Stimulated activated memory B cell treated with anti-CD40 and anti-IgM and Interleukin-4, amounts not matched to agents 10 μg/mL and 1 μg/mL and 100 μg/mL, for 72 hours (primary cell): ENCODE data around the gene PPM1A.
A peak's percentile ranks its signal among the peaks of the same experiment; 100 is the strongest.
"Not testable (repeated sequence)": the region's sequence is repeated elsewhere in the genome, so short reads cannot be mapped to it uniquely, and the experiment has no call there.

ENCODE experiments used
- ATAC-seq: fragments of 150-1000 bp; cut with Tn5 transposase; 2 replicates; pipeline ENCODE4 v1.10.0; 2021
- H3K27ac Mint-ChIP-seq: one replicate; pipeline ENCODE4 v1.8.0; 2022; ENCODE audit warnings: mild to moderate bottlenecking, mixed read lengths
- H3K27me3 Mint-ChIP-seq: one replicate; pipeline ENCODE4 v1.8.0; 2022; ENCODE audit warnings: mixed read lengths
- H3K36me3 Mint-ChIP-seq: one replicate; pipeline ENCODE4 v1.8.0; 2022; ENCODE audit warnings: mixed read lengths
- H3K4me1 Mint-ChIP-seq: one replicate; pipeline ENCODE4 v1.8.0; 2022; ENCODE audit warnings: mixed read lengths
- H3K4me3 Mint-ChIP-seq: one replicate; pipeline ENCODE4 v1.8.0; 2022; ENCODE audit warnings: mild to moderate bottlenecking, moderate library complexity, mixed read lengths
- H3K9me3 Mint-ChIP-seq: one replicate; pipeline ENCODE4 v1.8.0; 2022; ENCODE audit warnings: mixed read lengths

Gene PPM1A

DNA sequence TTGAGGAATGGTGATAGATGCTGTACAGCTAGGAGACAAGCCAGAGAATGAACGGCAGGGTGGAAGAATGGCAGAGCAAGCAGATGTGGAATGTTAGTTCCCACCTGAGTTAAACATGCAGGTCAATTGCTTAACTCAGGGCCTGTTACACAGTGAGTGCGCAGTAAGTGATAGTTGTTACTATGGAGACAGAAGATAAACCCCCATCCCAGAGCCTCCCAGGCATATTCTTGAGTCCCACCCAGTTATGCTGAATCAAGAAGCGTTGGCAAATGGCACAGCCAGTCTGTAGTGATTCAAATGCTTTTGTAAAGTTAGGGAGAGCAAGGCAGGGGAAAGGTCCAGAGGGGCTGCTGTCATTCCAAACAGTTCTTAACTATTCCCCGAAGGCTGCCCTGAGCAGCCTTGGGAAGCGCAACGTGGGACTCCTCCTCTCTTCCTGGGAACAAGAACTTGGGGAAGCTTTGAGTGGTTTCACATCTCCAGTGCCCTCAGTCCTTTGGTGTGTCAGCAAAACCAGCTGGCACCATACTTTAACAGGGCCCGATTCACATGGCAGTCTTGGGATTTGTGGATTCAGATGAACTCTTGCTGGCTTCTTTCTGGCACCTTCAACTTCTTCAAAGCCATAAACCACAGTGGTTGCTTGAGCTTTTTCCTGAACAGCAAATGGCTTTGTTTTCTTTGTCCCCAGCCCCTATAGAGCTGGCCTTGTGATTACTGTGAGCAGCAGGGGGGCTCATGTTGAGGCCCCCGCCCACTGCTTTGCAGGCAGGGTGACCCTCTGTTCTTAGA, 66.4 kb downstream of the PPM1A start:
- Mint-ChIP-seq H3K27ac (no peak overlapping the region), H3K36me3 (no peaks in the 10 kb centered on the region), H3K27me3 (peaks cover 48% of the 10 kb centered on the region), H3K4me3 (no peak overlapping the region), H3K9me3 (no peaks in the 10 kb centered on the region), H3K4me1 (no peaks in the 10 kb centered on the region)
- ATAC-seq: no peak

DNA sequence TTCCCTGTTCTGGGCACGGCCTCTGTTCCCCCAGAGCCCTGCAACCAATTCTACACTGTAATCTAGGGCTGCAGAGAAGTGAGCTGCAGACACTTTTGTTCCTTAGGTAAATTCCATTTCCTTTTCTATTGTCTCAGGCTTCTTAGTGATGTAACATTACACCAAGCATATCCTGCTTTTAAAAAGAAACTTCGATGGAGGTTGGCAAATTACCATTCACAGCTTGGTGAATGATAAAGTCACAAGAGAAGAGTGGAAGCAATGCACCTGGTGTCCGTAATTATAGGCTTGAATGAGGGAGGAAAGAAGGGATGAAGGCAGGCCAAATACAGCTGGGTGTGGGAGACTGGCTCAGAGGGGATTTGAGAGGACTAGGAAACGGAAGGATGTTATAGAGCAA, 68.6 kb downstream of the PPM1A start:
- Mint-ChIP-seq H3K4me1 (no peaks in the 10 kb centered on the region), H3K9me3 (peaks cover 3% of the 10 kb centered on the region), H3K4me3 (no peak overlapping the region), H3K27ac (no peak overlapping the region), H3K27me3 (peaks cover 32% of the 10 kb centered on the region), H3K36me3 (no peaks in the 10 kb centered on the region)
- no peak for ATAC-seq

DNA sequence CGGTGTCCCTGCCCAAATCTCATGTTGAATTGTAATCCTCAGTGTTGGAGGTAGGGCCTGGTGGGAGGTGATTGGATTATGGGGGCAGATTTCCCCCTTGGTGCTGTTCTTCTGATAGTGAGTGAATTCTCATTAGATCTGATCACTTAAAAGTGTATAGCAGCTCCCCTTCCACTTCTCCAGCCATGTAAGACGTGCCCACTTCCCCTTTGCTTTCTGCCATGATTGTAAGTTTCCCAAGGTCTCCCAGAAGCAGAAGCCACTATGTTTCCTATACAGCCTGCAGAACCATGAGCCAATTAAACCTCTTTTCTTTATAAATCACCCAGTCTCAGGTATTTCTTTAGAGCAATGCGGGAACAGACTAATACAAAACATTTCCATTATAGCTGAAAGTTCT, 71.8 kb downstream of the PPM1A start:
- not testable (repeated sequence) for H3K4me1 Mint-ChIP-seq, H3K36me3 Mint-ChIP-seq, H3K27ac Mint-ChIP-seq, ATAC-seq, H3K27me3 Mint-ChIP-seq, H3K9me3 Mint-ChIP-seq, H3K4me3 Mint-ChIP-seq

DNA sequence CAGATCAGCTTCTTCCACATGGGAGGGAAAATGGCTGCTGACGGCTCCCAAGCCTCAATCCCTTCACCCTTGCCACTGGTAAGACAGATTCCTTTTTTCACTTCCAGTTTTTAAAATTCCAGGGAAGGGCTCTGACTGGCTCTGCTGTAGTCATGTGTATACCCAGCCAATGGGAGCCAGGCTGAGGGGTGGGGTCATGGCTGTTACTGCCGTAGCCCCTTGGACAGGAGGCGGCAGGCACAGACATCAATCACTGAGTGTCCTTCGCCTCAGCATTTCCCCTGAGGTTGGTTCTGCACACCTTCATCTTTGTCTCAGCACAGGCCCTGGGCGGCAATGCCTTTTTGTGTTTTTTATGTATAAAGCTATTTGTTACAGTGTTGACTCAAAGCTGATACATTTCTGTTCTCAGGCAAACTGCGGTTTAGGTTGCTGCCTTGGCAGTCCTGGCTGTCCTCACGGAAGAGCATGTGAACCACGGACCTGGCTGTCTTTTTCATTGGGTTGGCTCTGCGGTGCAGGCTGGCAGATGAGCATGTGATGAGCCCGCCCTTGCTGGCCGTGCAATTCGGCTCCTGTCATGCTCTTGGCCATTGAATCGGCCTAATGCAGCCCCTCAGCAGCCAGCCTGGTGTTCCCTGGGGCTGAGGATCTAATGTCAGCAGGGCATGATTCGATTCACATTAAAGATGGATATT, 74.3 kb downstream of the PPM1A start:
- H3K27ac Mint-ChIP-seq: no peak overlapping the region

DNA sequence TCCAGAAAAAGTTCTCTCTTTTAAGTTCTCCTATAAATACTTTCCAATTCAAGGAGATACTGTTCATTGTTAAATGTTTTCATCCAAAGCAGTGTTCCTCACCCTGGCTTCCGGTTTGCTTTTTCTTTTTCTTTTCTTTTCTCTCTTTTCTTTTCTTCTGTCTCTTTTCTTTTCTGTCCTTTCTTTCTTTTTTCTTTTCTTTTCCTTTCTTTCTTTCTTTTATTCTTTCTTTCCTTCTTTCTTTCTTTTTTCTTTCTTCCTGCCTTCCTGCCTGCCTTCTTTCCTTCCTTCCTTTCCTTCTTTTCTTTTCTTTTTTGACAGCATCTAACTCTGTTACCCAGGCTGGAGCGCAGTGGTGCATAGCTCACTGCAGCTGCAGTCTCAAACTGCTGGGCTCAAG, 75.8 kb downstream of the PPM1A start:
- Mint-ChIP-seq H3K27me3 (no peaks in the 10 kb centered on the region), H3K36me3 (no peaks in the 10 kb centered on the region), H3K27ac (no peak overlapping the region), H3K9me3 (peaks cover 3% of the 10 kb centered on the region), H3K4me3 (no peak overlapping the region), H3K4me1 (peaks cover 18% of the 10 kb centered on the region)
- ATAC-seq: no peak

More for the DNA sequence above, 74.3 kb downstream of the PPM1A start:
- Mint-ChIP-seq H3K9me3 (peaks cover 3% of the 10 kb centered on the region), H3K36me3 (no peaks in the 10 kb centered on the region), H3K4me1 (peaks cover 14% of the 10 kb centered on the region), H3K4me3 (no peak overlapping the region), H3K27me3 (no peaks in the 10 kb centered on the region)
- ATAC-seq: no peak

DNA sequence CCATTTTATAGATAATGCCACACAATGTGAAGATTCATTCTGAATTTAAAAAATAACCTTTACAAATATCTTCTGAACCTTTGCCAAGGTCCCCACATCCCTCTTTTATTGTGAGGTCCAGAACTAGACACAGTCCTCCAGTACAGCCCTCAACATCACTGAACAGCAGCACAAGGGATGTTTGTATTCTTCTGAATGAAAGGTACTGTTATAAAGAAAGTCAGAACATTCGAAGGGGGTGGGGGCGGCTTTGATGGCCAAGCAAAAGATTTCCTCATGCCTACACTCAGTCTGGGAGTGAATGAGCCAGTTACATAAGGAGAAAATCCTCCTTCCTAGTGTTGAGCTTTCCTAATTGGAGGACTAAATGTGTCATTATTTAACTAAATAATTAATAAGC, 77.3 kb downstream of the PPM1A start:
- H3K27me3 Mint-ChIP-seq: no peaks in the 10 kb centered on the region
- no peak overlapping the region for H3K4me3 Mint-ChIP-seq
- H3K4me1 Mint-ChIP-seq: peaks cover 23% of the 10 kb centered on the region
- ATAC-seq: no peak
- no peaks in the 10 kb centered on the region for H3K36me3 Mint-ChIP-seq
- H3K9me3 Mint-ChIP-seq: no peaks in the 10 kb centered on the region
- H3K27ac Mint-ChIP-seq: no peak overlapping the region

DNA sequence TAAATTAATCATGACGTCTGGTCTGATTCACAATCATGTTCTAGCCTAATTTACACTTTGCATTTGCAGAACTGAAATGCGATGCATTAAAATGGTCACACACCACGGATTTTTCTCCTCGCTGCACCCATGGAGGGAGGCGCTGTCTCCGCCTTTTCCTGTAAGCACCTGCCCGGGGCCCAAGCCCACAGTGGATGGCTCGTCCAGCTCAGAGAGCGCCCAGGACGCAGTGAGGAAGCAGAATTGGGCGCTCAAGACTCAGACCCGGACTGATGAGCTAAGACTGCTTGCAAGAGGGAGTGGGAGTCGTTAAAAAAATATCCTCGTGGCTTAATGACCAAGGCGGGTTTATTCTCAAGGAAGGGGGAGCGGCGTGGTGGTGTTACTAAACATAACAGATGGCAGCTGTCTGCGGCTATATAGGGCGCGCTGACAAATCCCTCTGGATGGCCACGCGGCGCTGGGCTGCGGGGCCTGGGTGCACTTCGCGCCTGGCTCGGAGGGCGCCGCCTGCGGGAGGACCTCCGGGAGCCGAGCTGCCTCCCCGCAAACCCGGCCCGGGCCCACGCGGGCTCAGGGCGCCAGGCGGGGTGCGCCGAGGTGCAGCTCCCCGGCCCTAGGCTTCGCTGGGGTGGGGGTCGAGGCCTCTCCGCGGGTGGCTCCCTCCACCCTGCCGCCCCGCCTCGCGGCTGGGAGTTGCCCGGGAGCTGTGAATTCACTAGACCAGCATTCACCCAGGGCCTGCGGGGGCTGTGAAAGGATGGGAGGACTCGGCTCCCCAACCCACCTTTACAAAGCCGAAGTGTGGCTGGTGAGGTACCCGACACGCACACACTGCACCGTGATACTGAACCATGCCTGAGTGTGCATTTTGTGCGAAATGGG, 78.7 kb downstream of the PPM1A start:
- H3K27ac Mint-ChIP-seq: peak overlapping the region; percentile 80
- peak; percentile 86 for ATAC-seq
- peaks cover 6% of the 10 kb centered on the region for H3K27me3 Mint-ChIP-seq
- peaks cover 34% of the 10 kb centered on the region for H3K4me1 Mint-ChIP-seq
- no peaks in the 10 kb centered on the region for H3K36me3 Mint-ChIP-seq
- H3K9me3 Mint-ChIP-seq: no peaks in the 10 kb centered on the region
- peak overlapping the region; percentile 94 for H3K4me3 Mint-ChIP-seq

DNA sequence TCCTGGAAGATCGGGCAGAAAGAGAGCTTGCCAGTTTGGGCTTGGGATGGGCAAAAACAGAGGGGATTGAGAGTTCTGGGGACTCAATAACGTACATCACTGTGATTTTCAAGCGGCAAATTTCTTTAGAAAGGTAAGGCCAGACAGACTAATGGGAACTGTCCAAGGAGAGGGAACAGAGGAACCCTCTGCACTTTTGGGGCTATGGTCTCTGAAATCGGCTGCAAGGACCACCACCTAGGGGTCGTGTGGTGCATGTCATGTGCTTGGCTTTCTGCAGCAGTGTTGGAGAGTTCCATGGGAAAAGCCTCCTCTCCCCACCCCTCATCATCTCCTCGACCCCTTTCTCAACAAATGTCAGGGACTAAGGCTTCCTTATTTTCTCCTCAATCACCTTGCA, 79.6 kb downstream of the PPM1A start:
- Mint-ChIP-seq H3K4me3 (no peak overlapping the region), H3K36me3 (no peaks in the 10 kb centered on the region)
- ATAC-seq: no peak

DNA sequence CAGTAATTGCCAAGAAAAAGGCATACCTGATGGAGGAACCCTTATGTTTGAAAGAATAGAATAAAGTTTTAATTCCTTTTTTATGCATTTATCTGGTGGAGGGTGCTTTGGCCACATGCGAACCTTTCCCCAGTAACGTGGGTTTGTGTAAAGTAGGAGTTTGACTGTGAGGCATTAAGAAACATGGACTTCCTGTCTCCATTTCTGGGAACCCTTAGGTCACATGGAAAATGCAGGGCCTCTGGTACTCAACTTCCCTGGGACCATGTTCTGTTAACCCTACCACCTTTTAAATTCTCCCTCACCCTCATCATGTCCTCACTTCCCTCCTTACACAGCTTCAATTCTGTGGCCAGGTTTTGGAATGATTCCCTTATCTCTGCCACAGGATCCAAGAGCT, 80.3 kb downstream of the PPM1A start:
- H3K36me3 Mint-ChIP-seq: no peaks in the 10 kb centered on the region
- H3K4me1 Mint-ChIP-seq: peaks cover 38% of the 10 kb centered on the region
- ATAC-seq: no peak
- no peak overlapping the region for H3K27ac Mint-ChIP-seq
- peaks cover 22% of the 10 kb centered on the region for H3K27me3 Mint-ChIP-seq
- no peaks in the 10 kb centered on the region for H3K9me3 Mint-ChIP-seq
- H3K4me3 Mint-ChIP-seq: no peak overlapping the region

More for the DNA sequence above, 79.6 kb downstream of the PPM1A start:
- Mint-ChIP-seq H3K9me3 (no peaks in the 10 kb centered on the region), H3K27me3 (peaks cover 15% of the 10 kb centered on the region), H3K27ac (no peak overlapping the region), H3K4me1 (peaks cover 38% of the 10 kb centered on the region)

DNA sequence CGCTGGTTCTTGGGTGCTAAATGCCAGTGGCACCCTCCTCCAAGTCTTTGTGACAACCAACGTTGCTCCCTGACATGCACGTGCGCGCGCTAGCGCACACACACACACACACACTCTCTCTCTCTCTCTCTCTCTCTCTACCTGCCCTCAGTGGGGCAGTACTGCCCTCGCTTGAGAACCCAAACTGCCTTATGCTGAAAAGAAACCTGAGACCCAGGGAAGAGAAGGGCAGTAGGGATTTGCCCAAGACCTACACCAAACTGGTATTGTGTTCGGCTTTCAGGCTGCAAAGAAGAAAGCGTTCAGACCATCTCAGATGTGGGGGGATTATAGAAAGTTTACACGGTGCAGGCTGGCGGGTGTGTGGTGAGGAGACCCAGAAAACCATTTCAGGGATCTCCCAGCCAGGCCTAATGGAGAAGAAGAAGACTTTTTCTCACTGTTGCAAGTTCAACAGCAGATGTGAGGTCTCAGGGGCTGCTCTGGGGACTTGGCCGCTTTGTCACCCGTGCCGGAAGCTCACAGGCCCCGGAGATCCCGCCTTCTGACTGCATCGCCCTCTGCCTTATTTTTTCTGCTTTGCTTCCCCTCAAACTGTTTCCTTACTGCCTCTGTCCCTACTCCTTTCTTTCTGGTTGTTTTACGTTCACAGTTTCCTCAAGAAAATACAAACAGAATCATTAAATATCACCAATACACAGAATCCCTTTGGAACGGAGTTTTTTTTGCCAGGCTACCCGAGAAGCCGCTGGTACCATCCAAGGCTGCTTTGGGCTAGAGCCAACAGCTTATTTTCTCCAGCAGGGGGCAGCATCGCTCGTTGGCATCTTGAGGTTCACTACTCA, 82.4 kb downstream of the PPM1A start:
- Mint-ChIP-seq H3K27ac (peak overlapping the region; percentile 63), H3K4me1 (peaks cover 38% of the 10 kb centered on the region), H3K36me3 (no peaks in the 10 kb centered on the region), H3K9me3 (no peaks in the 10 kb centered on the region), H3K27me3 (peaks cover 37% of the 10 kb centered on the region), H3K4me3 (peak overlapping the region; percentile 85)
- ATAC-seq: peak; percentile 83

DNA sequence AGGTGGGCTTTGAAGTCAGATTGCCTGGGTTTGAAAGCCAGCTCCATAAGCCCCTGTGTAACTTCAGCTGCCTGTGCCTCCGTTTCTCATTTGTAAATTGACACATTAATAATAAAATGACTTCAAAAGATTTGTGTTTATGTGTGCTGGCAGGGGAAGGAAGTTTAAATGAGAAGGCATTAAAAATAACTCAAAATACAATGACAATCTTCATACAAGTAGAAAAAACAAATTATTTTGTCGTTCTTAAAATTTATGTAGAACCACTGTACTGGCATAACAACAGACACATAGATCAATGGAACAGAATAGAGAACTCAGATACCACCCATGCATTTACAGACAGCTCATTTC, 83.0 kb downstream of the PPM1A start:
- Mint-ChIP-seq H3K36me3 (no peaks in the 10 kb centered on the region), H3K4me3 (peak overlapping the region; percentile 85), H3K27me3 (peaks cover 43% of the 10 kb centered on the region), H3K9me3 (no peaks in the 10 kb centered on the region), H3K4me1 (peaks cover 37% of the 10 kb centered on the region), H3K27ac (peak overlapping the region; percentile 63)
- no peak for ATAC-seq

DNA sequence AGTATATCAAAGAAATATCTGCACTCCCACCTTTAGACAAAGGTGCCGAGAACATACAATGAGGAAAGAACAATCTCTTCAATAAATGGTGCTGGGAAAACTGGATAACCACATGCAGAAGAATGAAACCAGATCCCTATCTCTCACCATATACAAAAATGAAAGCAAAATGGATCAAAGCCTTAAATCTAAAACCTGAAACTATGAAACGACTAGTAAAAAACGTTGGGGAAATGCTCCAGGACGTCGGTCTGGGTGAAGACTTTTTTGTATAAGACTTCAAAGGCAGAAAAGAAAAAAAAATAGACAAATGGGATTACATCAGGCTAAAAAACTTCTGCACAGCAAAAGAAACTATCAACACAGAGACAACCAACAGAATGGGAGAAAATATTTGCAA, 83.8 kb downstream of the PPM1A start:
- no peak overlapping the region for H3K27ac Mint-ChIP-seq
- H3K27me3 Mint-ChIP-seq: peaks cover 51% of the 10 kb centered on the region
- H3K36me3 Mint-ChIP-seq: no peaks in the 10 kb centered on the region
- ATAC-seq: no peak
- H3K9me3 Mint-ChIP-seq: no peaks in the 10 kb centered on the region
- peaks cover 29% of the 10 kb centered on the region for H3K4me1 Mint-ChIP-seq
- H3K4me3 Mint-ChIP-seq: no peak overlapping the region

DNA sequence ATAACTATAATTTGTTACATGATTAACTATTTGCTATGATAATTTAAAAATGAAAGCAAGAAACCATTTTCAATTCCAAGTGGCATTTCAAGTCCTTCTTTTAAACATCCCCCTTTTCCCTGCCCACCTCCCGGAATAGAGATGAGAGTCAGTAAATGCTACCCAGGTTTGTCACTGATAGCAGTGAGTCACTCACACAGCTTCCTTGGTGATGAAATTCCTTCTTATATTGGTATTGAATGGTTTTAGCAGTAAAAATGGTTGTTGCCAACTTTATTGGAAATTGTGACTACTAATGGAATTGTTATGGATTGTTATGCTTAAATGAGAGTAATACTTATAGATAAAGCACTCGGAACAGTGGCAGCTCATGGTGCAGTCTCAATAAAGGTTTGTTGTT, 90.5 kb downstream of the PPM1A start:
- Mint-ChIP-seq H3K4me1 (no peaks in the 10 kb centered on the region), H3K27me3 (peaks cover 39% of the 10 kb centered on the region), H3K9me3 (no peaks in the 10 kb centered on the region), H3K27ac (no peak overlapping the region), H3K36me3 (no peaks in the 10 kb centered on the region), H3K4me3 (no peak overlapping the region)
- no peak for ATAC-seq

DNA sequence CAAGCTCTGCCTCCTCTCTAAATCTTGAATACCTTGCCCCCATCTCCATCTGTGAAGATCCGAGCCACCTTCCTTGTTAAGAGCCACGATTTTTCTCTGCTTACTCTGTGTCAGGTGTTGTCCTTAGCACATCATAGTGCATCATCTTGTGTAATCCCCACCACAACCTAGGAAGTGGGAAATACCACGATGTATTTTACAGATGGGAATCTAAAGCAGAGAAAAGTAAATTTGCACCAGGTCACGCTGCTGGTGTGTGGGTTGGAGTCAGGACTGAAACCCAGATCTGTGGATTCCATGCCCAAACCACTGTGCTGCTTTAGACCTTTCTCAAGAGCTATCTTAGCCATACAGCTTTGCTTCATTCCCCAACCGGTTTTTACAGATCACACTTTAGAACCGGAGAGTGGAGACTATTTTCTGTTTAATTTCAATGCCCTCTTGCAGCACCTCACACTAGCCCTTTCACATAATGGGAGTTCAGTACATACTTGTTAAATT, 94.6 kb downstream of the PPM1A start:
- no peaks in the 10 kb centered on the region for H3K4me1 Mint-ChIP-seq
- H3K9me3 Mint-ChIP-seq: no peaks in the 10 kb centered on the region
- H3K36me3 Mint-ChIP-seq: no peaks in the 10 kb centered on the region
- no peak overlapping the region for H3K27ac Mint-ChIP-seq
- no peak overlapping the region for H3K4me3 Mint-ChIP-seq
- H3K27me3 Mint-ChIP-seq: peaks cover 10% of the 10 kb centered on the region
- ATAC-seq: no peak
